HG03457 (cell line): Measurements from ENCODE around the gene KIAA0825.
"Not testable (repeated sequence)": the region's sequence is repeated elsewhere in the genome, so short reads cannot be mapped to it uniquely, and the experiment has no call there.

Source experiments
- ATAC-seq: cut with Tn5 transposase; IDR thresholded peaks from one replicate; pipeline ENCODE4 v1.9.1; 2021; ENCODE audit warnings: moderate number of reproducible peaks; ENCODE audit not compliant: unreplicated experiment

The KIAA0825 gene

GRCh38 chr5:94376672-94377345 is 241.6 kb downstream of the KIAA0825 start:
- no peak for ATAC-seq

GRCh38 chr5:94375801-94376200 is 242.6 kb downstream of the KIAA0825 start:
- ATAC-seq: no peak

DNA sequence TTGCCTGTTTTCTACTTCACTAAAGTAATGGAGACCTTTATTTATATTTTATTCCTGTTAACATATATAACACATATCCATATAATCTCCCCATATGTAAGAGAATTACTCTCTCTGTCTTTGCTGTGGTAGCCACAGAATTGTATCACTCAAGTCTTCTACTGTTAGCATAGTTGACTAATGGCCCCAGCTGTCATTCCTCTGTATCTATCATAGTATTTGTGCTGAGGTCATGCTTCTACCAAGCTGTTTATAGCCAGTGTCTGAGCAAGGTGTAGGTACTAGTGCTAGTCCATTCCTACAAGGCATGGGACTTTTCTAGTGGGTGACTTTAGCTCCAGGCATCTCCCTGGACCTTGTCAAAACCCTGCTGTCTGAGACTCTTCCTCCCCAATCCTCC is 244.1 kb downstream of the KIAA0825 start:
- no peak for ATAC-seq

DNA sequence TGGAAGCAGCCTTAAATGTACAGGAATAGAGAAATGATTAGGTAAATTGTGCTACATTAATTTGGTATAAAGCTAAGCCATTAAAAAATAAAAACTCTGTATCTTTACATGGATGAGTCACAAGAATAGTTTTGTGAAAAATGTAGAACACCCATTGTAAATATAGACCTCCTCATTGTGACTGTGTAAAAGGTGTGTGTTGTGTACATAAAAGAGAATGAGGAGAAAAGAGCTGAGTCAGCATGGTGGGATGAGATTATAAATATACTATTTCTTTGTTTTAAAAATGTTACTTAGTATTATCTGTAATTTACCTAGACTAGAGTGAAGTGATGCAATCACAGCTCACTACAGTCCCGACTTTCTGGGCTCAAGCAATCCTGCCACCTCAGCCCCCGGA is 250.5 kb downstream of the KIAA0825 start:
- no peak for ATAC-seq

GRCh38 chr5:94366811-94367210 is 251.6 kb downstream of the KIAA0825 start:
- ATAC-seq: no peak

GRCh38 chr5:94362857-94363256 is 255.5 kb downstream of the KIAA0825 start:
- no peak for ATAC-seq

DNA sequence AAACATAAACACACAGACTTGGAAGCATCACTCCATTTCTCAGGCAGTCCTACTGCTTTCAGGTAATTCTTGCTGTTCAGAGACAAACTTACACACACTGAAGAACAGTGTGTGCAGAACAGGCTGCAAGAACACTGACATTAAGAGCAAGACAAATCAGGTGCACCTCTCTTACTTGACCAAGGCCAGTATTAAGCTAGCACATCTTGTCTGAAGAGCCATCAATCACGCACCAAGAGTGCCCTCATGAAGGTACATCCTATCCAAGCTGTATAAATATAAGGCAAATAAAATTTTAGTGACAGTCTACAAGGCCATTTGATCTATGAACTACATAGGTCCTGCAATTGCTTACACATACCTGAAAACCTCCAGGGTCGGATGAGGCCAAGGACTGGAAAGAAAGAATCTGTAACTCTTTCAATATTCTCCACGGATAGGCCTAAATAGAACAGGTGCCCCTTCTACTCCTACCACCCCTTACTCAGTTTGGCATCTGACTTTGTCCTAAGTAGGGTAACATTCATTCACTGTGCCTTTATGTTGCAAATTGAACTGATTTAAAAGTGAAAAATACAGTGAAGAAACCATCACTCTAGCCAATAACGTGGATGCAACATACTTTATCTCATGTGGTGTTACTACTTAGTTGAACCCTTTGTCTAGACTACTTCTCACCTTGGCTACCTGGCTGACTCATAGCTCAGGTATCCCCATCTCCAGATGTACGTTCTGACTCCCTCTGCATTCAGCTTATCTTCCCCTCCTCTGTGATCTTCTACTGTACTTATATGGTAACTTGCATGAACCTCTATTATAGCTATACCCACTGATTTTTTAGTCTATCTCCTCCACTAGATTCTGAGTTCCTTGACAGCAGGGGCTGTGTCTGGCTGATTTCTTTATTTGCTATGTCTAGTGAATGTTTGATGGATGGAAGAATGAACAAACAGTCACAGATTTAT is 256.3 kb downstream of the KIAA0825 start:
- ATAC-seq: no peak

DNA sequence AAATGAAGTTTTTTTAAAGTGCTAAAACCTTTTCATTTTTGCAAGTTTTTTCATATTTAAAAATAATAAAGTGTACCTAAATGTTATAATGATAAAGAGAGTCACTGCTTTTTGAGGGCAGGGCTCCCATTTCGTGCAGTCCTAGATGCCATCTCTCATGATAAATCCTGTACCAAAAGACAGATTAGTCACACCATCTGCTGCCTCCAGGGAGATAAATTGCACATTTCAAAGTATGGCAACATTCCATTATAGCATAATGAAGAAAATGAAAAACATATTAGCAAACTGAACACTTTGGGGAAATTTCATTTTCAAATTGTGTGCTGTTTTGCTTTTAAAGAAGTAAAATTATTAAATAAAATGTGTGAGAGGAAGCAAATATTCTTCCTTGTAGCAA is 257.2 kb downstream of the KIAA0825 start:
- ATAC-seq: no peak

DNA sequence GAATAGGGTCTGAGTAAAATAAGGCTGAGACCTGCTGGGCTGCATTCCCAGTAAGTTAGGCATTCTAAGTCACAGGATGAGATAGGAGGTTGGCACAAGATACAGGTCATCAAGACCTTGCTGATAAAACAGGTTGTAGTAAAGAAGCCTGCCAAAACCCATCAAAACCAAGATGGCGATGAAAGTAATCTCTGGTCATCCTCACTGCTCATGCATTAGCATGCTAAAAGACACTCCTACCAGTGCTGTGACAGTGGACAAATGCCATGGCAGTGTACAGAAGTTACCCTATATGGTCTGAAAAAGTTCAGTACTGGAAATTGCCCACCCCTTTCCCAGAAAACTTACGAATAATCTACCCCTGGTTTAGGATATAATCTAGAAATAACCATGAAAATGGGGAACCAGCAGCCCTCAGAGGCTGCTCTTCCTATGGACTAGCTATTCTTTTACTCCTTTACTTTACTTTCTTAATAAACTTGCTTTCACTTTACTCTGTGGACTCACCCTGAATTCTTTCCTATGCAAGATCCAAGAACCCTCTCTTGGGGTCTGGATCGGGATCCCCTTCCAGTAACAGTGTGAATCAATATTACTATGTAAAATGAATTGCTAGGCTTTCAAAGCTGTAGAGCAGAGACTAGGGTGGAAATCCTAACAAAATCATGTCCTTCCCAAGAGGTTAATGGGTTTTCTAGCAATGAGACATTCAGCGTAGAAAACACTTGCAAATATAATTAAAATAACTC is 257.8 kb downstream of the KIAA0825 start:
- no peak for ATAC-seq

DNA sequence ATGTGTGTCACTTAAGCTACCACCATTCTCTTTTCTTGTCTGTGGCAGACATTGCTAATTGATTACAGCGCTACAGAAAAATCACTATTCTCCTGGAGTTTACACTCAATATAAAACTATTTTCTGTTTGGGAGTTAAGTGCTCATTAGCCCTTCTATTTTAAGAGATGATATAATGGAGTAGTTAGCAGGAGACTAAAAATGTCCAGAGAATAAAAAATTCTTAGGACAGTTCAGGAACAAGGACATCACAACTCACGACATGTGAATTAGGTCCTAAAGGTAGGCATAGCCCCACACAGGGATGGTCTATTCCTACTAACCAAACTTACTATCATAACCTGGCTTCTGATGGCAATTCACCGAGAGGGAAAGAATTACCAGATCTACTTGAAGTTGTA is 258.5 kb downstream of the KIAA0825 start:
- ATAC-seq: no peak

- ATAC-seq: no peak
Observed at GRCh38 chr5:94355811-94356210, 262.6 kb downstream of the KIAA0825 start.

DNA sequence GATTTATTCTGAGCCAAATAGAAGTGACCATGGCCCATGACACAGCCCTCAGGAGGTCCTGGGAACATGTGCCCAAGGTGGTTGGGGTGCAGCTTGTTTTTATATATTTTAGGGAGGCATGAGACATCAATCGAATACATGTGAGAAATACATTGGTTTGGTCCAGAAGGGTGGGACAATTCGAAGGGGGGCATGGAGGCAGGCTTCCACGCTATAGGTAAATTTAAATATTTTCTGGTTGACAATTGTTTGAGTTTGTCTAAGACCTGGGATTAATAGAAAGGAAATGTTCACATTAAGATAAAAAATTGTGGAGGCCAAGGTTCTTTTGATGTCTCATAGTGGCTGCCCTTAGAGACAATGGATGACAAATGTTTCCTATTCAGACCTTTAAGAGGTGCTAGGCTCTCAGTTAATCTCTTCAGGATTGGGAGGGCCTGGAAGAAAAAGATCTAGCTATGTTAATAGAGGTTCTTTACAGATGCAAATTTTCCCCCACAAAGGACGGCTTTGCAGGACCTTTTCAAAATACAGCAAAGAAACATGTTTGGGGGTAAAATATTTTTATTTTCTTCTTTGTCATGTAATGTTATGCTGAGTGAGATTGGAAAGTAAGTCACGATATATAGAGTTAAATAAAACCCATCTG is 263.4 kb downstream of the KIAA0825 start:
- not testable (repeated sequence) for ATAC-seq

DNA sequence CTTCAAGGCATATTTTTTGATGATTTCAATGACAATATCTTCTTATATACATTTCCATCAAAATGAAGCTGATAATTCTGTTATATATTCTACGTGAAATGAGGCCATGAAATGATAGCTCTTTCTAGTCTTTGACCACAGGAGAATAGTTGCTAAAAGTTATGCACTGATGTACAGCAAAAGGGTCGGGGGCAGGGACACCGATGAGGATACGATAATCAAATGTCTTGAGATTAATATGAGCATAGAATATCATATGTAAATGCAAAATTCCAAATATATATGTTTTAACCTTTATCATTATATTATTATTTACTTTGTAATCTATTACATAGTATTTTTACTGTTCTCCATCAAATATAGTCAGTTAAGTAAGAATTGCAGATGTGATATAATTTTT is 264.8 kb downstream of the KIAA0825 start:
- no peak for ATAC-seq

- ATAC-seq: no peak
Observed at GRCh38 chr5:94347130-94347529, 271.3 kb downstream of the KIAA0825 start.

DNA sequence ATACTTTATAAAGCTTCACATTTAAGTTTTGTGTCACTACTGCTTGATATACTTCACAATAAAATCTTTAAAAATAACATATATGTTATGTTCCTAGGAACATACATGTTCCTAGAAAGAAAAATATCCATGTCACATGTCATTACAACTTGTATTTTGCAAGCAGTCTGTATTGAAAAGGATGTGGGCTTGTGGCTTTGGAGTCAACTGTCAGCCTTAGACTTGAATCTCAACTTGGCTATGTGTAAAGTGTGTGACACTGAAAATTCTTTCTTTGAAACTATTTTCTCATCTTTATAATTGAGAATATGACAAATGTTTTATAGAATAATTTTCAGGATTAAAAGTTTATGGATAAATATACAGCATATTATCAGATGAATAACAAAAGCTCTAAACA is 273.1 kb downstream of the KIAA0825 start:
- ATAC-seq: no peak

GRCh38 chr5:94337617-94338016 is 280.8 kb downstream of the KIAA0825 start:
- no peak for ATAC-seq

DNA sequence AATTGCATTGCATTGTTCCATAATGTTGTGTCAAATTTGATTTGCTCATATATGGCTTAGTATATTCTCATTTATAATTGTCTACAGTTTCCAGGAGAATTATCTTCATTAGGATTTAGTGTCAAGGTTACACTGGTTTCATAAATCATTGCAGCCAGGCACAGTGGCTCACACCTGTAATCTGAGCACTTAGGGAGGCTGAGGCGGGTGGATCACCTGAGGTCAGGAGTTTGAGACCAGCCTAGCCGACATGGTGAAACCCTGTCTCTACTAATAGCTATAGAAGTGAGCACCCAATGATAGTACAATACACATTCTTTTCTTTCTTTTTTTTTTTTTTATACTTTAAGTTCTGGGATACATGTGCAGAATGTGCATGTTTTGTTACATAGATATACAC is 282.5 kb downstream of the KIAA0825 start:
- ATAC-seq: no peak

GRCh38 chr5:94329115-94329514 is 289.3 kb downstream of the KIAA0825 start:
- ATAC-seq: no peak

GRCh38 chr5:94326586-94326985 is 291.8 kb downstream of the KIAA0825 start:
- no peak for ATAC-seq

- no peak for ATAC-seq
Observed at GRCh38 chr5:94316916-94317838, 301.2 kb downstream of the KIAA0825 start.
